GM18867 (cell line): Measurements from ENCODE around the gene USP47.

Experiments used
- ATAC-seq: cut with Tn5 transposase; IDR thresholded peaks from one replicate; pipeline ENCODE4 v1.9.1; 2021; ENCODE audit warnings: mild to moderate bottlenecking, moderate library complexity; ENCODE audit not compliant: unreplicated experiment

Gene USP47, protein sequence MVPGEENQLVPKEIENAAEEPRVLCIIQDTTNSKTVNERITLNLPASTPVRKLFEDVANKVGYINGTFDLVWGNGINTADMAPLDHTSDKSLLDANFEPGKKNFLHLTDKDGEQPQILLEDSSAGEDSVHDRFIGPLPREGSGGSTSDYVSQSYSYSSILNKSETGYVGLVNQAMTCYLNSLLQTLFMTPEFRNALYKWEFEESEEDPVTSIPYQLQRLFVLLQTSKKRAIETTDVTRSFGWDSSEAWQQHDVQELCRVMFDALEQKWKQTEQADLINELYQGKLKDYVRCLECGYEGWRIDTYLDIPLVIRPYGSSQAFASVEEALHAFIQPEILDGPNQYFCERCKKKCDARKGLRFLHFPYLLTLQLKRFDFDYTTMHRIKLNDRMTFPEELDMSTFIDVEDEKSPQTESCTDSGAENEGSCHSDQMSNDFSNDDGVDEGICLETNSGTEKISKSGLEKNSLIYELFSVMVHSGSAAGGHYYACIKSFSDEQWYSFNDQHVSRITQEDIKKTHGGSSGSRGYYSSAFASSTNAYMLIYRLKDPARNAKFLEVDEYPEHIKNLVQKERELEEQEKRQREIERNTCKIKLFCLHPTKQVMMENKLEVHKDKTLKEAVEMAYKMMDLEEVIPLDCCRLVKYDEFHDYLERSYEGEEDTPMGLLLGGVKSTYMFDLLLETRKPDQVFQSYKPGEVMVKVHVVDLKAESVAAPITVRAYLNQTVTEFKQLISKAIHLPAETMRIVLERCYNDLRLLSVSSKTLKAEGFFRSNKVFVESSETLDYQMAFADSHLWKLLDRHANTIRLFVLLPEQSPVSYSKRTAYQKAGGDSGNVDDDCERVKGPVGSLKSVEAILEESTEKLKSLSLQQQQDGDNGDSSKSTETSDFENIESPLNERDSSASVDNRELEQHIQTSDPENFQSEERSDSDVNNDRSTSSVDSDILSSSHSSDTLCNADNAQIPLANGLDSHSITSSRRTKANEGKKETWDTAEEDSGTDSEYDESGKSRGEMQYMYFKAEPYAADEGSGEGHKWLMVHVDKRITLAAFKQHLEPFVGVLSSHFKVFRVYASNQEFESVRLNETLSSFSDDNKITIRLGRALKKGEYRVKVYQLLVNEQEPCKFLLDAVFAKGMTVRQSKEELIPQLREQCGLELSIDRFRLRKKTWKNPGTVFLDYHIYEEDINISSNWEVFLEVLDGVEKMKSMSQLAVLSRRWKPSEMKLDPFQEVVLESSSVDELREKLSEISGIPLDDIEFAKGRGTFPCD (N-terminal part only)

GRCh38 chr11:11841723-11842420 lies at the start of gene USP47:
Gene USP47, plus strand, starts transcription at chr11:11841972. Its CDS starts 214 bp downstream, at chr11:11842186.
- ATAC-seq, result peak; percentile 73

DNA sequence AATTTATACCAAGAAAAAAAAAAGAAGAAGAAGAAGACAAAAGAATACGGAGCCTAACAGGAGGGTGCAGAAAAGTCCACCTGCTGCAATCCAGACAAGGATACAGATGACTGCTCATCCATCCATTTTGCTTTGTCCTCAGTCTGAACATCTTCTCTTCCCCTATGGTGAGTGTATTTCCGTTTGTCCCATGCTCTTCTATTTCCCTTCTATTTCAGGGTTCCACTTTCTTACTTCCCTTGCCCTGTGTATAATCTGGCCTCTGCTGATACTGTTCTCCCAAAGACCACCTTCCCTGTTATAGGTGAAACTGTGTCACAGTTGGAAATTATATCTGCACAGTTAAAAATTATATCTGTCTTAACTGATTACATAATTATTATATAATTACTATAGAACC lies 48.7 kb upstream of the USP47 start:
- ATAC-seq, result no peak

DNA sequence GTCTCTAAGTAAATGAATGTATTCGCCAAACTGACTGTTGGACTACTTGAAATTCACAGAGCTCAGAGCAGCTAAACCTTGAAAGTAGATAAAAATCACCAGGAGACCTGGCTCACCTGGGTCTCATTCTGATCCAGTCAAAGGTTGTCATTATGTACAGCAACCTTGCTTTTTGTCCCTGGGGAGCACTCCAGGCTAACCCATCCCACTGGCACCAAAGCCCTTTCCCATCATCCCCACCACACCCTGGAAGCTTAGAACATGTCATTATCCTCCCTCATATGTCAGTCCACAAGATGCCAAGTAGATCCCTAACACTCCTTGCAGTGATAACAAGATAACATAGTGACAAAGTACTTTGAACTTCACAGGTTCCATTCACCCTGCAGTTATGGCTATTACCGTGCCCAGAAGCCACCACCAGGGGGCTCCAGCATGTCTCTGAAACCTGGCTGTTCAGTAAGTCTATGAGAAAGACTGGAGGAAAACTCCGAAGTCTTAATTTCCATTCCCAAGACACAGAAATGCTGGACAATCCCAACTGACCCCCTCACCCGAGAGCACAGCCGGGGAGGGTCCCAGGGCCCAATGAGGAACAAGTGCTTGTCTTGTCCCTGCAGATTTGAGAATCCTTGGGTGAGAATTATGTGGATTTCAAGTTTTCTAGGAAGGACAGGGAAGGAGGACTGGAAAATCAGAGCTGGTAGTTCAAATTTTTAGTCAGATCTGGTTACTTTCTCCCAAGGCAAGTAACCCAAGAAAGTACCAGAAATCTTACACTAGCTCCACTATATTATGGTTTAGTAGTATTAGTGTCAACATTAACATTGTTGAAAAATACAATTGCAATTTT lies 43.0 kb upstream of the USP47 start:
- ATAC-seq, result peak; percentile 75

DNA sequence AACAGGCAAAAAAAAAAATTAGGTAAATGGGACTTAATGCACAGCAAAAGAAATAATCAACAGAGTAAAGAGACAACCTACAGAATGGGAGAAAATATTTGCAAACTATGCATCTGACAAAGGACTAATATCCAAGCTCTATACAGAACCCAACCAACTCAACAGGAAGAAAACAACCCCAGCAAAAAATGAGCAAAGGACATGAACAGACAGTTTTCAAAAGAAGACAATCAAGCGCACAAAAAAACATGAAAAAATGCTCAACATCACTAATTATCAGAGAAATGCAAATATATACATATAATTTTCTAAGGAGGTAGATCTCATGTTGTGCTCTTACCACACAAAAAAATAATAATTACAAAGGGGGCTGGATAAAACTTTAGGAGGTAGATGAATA lies 36.5 kb upstream of the USP47 start:
- ATAC-seq, result no peak

- ATAC-seq, result no peak
Observed at GRCh38 chr11:11806074-11806473, 35.7 kb upstream of the USP47 start.

DNA sequence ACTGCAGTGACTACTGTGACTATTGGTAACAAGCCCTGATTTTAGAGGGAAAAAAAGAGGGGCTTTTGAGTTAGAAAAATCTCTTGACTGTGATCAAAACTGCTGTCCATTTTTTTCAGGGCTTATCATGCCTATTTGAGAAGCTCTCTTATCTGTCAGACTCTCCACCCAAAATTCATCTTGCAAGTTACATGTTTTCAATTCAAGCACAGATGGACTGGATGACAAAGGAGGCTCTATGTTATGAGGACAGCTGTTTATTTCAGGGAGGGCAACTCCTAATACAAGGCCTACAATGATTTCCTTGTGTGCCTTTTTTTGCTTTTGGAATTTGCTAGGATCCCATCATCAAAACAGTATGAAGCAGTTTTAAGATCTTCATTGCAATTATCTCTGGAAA lies 35.2 kb upstream of the USP47 start:
- ATAC-seq, result no peak

DNA sequence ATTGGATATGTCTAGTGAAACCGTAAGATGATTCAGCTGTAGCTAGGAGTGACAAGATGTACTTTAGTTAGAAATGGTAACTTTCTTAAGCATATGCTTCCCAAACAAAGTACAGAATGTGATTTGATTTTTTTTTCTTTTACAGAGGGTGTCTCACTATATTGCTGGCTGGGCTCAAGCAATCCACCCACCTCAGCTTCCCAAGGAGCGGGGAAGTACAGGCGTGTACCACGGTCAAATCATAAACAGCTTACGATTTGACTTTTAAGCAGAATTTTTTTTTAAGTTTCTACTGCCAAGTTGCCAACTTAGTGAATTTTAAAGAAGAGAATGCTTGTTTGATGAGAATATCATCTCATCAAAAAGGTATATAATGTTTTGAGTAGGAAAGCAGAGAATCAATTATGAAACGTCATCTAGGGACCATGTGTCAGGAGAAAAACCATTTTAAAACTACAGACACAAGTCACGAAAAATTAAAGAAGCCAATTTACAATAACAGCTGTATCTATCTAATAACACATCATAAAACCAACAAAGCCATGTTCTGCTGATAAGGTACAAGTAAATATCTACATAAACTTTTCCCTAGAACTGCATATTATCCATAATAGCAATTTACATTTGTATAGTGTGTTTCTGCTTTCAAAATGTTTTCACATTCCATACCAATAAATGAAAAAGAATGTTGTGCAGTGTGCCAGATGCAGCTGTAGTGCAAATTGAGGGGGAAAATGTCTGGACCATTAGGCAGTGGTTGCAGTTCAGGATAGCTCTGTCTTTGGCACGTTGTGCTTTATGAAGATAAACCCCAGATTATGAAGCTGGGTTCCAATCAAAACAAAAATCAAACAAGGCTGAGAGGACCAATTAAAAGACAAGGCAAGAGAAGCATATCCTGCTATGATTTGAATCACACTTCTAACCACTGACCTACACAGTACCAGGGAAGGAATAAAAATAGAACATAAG lies 33.7 kb upstream of the USP47 start:
- ATAC-seq, result no peak

DNA sequence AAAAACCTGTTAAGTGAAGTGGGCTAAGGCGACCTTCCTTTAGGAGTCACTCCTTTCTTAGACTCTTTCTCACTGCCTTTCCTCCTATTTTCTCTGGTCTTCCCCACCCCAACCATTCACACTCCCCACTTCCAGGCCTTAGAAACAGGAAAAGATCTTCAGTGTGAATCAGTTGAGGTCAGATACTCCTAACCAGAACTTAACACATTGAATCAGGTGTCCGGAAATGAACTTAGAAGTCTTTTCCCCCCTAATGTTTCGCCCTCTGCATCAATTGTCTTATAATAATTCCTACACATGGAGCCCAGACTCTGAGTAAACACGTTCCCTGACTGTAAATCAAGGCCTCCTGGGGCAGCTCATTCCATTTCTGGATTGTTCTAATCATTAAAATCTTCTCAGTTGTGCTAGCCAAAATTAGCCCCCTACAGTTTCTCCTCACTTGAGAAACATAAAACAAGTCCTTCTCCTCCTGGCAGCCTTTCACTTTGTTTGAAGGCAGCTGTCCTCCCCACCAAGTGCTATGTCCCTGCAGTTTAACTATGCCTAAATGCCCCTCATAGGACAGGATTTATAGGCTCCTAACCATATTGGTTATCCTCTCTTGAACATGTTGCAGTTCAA lies 32.7 kb upstream of the USP47 start:
- no peak for ATAC-seq

- no peak for ATAC-seq
Observed at GRCh38 chr11:11810764-11811726, 30.7 kb upstream of the USP47 start.

DNA sequence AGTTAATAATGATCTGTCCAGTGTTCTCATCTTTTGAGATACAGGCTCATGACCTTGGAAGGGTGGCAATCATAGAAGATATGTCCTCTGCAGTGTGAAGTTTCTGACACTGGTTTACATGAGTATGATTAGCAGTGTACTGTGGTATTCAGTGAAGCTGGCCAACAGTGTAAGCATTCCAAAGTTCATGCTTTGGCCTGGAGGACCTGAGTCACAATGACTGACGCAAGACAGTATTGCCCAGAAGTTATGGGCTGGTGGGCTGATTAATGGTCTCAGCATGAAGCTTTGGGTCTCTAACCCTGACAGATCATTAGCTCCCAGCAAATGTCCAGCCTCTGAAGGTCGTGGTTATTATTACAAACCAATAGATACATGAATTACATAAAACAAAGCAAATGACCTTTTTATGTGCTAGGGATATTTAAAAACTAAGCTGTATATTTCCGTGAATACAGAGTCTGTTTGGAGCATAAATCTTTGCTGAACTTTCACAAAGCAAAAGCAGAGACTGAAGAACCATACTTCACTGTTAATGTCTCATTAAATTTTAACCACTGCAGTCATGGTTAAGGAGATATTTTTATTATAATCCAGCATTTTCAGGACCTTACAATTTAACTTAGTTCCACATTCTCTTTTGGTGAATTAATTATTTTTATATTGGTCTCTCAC lies 28.3 kb upstream of the USP47 start:
- ATAC-seq, result no peak

DNA sequence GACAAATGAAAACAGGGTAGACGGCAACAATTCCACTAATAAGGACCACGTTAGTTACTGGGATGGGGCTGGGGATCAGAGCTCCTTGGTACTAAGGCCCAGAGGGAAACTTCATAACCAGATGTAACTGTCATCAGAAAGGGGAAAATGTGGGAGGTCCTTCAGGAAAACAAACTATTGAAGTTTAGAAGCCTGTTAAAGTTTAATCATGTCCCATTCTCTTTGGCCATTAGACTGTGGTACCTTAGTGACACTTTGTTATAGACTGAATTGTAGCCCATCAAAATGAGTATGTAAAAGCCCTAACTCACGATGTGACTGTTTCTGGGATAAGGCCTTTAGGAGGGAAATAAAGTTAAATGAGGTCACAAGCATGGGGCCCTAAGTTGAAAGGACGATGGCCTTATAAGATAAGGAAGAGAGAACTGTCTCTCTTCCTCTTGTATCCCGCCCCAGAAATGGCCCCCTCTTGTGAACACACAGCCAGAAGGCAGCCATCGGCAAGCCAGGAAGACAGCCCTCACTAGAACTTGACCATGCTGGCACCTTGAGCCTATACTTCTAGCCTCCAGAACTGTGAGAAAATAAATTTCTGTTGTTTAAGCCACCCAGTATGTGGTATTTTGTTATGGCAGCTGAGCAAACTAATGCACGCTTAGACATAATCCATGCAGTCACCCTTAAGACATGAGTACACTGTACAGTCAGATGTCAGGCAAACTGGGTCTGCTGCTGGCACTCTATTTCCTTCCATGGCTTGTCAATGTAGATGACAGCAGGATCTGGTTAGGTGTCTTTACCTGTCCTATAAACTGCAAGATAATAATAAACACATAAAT lies 26.9 kb upstream of the USP47 start:
- no peak for ATAC-seq

DNA sequence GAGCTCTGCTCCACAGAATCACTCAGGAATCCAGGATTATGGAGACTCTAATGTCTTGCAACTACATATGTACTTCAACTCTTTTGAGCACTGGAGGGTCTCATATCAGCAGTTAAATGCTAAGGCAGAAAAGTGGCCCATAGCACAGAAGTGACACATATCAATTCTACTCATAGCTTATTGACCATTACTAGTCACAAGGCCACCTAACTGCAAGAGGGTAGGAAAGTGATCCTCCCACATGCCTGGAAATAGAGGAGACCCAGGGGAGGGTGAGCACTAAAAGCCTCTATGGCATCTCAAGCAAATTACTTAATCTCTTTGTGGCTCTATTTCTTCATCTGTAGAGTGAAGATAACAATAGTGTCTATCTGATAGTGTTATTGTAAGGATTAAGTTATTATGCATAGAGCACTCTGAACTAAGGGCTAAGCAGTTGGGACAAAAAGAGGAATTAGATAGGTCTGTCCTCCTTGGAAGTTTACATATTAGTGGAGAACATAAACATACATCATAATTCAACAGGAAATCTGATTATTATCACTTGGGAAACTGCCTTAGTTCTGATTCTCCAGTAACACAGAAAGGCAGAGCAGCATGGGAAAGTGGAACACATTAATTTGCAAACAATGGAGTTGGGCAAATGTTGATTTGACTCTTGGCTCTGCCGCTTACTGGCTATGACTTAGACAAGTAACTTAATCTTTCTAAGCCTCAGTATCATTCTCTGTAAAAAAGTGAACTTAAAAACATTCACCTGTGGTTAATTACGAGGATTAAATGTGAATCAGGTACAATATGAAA lies 25.1 kb upstream of the USP47 start:
- ATAC-seq, result no peak

DNA sequence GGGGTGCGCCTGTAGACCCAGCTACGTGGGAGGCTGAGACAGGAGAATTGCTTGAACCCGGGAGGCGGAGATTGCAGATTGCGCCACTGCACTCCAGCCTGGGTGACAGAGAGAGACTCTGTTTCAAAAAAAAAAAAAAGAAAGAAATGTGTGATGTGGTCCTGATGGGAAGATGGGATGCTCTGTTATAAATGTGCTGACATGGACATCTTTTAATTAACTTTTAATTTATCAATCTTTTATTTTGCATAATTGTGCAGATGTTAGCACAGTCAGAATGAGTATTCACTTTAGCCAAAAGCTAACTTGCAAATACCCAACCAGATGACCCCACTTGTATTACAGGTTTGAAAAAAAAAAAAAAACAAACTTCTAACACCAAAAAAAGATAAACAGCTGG lies 23.8 kb upstream of the USP47 start:
- ATAC-seq, result no peak

DNA sequence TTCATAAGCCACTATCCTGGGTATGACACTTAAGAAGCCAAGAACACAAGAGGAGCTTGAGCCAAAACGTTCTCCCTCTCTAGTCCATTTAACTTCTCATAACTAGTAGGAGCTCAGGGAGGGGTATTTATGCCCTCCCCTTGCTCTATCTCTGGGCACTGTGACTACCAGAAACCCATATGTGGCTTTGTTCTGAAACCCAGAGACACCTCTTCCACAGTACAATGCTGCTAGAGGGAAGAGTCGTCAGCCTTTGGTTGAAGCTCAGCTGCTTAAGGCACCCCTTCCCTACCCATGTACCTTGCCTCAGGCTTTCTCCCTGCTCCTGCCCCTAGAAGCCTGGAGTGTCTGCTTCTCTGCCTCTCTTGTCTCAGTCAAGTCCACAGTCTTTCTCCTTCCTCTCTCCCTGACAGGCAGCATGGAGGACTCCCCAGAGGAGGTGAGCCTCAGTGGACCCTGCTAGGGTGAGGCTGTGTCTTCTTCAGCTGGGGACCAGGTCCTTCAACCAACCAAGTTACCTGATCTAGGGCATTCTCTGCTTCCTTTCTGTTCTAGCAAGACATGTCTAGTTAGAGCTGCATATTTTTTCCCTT lies 23.1 kb upstream of the USP47 start:
- no peak for ATAC-seq
